ENCODE measurements around the gene PNPLA1. TPM values are rescaled to one million over a fixed set of nuclear protein-coding genes. Genes with fewer than 3 reads are reported as not detected.

PNPLA1 gene
- total and polyA plus RNA-seq, 12 donors: 0.21 to 0.28 TPM; not detected in 10

- TF ChIP-seq, protein P1, sequence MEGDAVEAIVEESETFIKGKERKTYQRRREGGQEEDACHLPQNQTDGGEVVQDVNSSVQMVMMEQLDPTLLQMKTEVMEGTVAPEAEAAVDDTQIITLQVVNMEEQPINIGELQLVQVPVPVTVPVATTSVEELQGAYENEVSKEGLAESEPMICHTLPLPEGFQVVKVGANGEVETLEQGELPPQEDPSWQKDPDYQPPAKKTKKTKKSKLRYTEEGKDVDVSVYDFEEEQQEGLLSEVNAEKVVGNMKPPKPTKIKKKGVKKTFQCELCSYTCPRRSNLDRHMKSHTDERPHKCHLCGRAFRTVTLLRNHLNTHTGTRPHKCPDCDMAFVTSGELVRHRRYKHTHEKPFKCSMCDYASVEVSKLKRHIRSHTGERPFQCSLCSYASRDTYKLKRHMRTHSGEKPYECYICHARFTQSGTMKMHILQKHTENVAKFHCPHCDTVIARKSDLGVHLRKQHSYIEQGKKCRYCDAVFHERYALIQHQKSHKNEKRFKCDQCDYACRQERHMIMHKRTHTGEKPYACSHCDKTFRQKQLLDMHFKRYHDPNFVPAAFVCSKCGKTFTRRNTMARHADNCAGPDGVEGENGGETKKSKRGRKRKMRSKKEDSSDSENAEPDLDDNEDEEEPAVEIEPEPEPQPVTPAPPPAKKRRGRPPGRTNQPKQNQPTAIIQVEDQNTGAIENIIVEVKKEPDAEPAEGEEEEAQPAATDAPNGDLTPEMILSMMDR (IDR thresholded peaks at IDR 0.05): no peak
- Histone ChIP-seq H3K9me3 (no peaks in the 10 kb centered on the region), H3K4me1 (peaks cover 0 to 9% (median 0%) of the 10 kb centered on the region in 9 donors), H3K27ac (no peak overlapping the region), H3K27me3 (peaks cover 3 to 56% (median 40%) of the 10 kb centered on the region in 7 donors), H3K4me3 (no peak overlapping the region), H3K36me3 (no peaks in the 10 kb centered on the region)
- ATAC-seq (no peak), DNase-seq (no peak)
- intact Hi-C loops (cut with DNase I): no loop called here
These were observed 58.0 kb downstream of the PNPLA1 start for GRCh38 chr6:36327919-36328236.

DNA sequence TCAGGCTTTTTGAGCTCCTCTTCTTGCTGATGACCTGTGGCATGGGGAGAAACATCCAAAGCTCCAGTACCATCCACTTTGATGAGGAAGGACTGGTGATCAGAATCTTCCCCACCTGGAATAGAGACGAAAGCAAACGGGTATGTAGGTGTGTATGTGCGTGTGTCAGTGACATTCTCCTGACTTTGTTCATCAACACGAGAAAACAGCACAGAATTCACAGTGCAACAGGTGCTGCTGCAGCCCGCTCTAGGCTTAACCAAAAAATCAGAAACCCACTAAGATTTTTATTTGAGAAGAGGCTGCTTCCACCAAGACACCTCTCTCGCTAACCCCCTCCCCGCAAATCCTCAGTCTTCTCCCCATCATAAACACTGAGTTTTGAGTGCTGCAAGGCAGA lies 58.7 kb downstream of the PNPLA1 start:
- Histone ChIP-seq H3K9me3 (no peaks in the 10 kb centered on the region), H3K36me3 (no peaks in the 10 kb centered on the region), H3K27me3 (peaks cover 6 to 57% (median 40%) of the 10 kb centered on the region in 7 donors), H3K4me1 (peaks cover 0 to 13% (median 4%) of the 10 kb centered on the region in 9 donors), H3K27ac (no peak overlapping the region), H3K4me3 (no peak overlapping the region)
- 89 to 94% methylated on average over 7 of the region's 7 CpGs for WGBS, 2 donors
- TF ChIP-seq, protein P1 (IDR thresholded peaks at IDR 0.05): no peak
- intact Hi-C loops (cut with DNase I): no loop called here
- ATAC-seq (no peak), DNase-seq (no peak)

DNA sequence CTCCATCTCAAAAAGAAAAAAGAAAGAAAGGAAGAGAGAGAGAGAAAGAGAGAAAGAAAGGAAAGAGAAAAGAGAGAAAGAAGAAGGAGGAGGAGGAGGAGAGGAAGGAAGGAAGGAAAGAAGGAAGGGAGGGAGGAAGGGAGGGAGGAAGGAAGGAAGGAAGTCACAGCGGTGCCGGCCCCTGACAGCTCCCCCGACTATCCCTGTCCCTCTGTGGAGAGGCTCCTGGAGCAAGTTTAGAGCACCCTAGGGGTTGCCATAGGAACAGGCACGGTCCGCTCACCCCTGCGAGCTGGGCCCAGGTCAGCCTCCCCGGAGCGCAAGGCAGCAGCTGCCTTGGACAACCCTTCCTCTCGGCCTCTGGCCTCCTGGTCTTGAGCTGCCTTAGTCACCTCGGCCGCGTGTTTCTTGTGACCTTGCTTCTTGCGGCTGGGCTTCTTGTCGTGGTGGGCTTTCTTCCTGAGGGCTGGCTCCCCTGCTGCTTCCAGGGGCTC lies 60.0 kb downstream of the PNPLA1 start:
- 68 to 70% methylated on average over 14 of the region's 14 CpGs for whole genome bisulfite sequencing, 2 donors

DNA sequence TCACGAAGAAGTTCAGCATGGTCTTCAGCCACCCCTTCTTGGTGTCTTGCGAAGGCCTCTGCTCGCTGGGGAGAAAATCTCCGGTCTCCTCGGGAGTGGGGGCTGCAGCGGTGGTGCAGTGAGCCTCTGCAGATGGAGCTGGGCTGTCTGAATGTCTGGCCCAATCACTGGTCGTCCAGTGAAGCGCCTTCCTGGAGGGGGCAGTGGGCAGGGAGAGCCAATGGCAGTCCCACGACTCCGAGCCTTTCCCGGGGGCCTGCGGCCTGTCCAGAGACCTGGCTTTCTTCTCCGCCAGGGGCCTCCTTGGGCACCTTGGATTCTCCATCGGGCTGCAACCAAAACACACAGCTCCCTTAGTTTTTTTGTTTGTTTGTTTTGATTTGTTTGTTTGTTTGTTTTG lies 60.5 kb downstream of the PNPLA1 start:
- 89 to 92% methylated on average over 14 of the region's 14 CpGs for WGBS, 2 donors
- intact Hi-C loops (cut with DNase I): no loop called here
- H3K9me3 ChIP-seq: no peaks in the 10 kb centered on the region
- DNase-seq: no peak
- peaks cover 3 to 31% (median 19%) of the 10 kb centered on the region in 9 donors for H3K4me1 ChIP-seq
- no peak overlapping the region for H3K27ac ChIP-seq
- no peak overlapping the region for H3K4me3 ChIP-seq
- no peak for ATAC-seq
- no peaks in the 10 kb centered on the region for H3K36me3 ChIP-seq
- peaks cover 6 to 63% (median 37%) of the 10 kb centered on the region in 7 donors for H3K27me3 ChIP-seq
- TF ChIP-seq, protein P1 (IDR thresholded peaks at IDR 0.05): no peak

More for the DNA sequence above, 60.0 kb downstream of the PNPLA1 start:
- Histone ChIP-seq H3K4me3 (no peak overlapping the region), H3K4me1 (peaks cover 3 to 26% (median 16%) of the 10 kb centered on the region in 9 donors), H3K27me3 (peaks cover 6 to 63% (median 36%) of the 10 kb centered on the region in 7 donors), H3K27ac (no peak overlapping the region), H3K9me3 (no peaks in the 10 kb centered on the region), H3K36me3 (no peaks in the 10 kb centered on the region)
- intact Hi-C loops (cut with DNase I): no loop called here
- ATAC-seq (no peak), DNase-seq (no peak)
- TF ChIP-seq, protein P1 (IDR thresholded peaks at IDR 0.05): no peak

All from heart right ventricle (tissue), 16 donors.